Breast epithelium (tissue), 4 donors: Measurements from ENCODE around the gene CCDC9B. TPM values are rescaled to one million over a fixed set of nuclear protein-coding genes. Genes with fewer than 3 reads are reported as not detected.

Experiments used
- DNase-seq, 2 donors: peaks; one replicate each; pipeline ENCODE4 v3.0.0-alpha.2; 2019; ENCODE audit warnings: low spot score in 2 of 2
- H3K27ac ChIP-seq, 2 donors: fragments of 200-600 bp; sonication (generic) in 1 of 2; one replicate each; pipeline ENCODE4 v1.5.1; 2016 to 2019; ENCODE audit warnings: mild to moderate bottlenecking in 1 of 2
- H3K27me3 ChIP-seq, 2 donors: fragments of 200-600 bp; sonication (generic) in 1 of 2; one replicate each; pipeline versions ENCODE4 v1.5.1 to v1.6.0; 2017 to 2019; ENCODE audit warnings: control low read depth in 1 of 2, mild to moderate bottlenecking in 1 of 2
- H3K36me3 ChIP-seq: fragments of 200-600 bp; one replicate; pipeline ENCODE4 v1.5.1; 2019
- H3K4me1 ChIP-seq, 2 donors: fragments of 200-600 bp; sonication (generic); one replicate each; pipeline ENCODE4 v1.5.1; 2016 to 2019; ENCODE audit warnings: control low read depth in 1 of 2
- H3K4me3 ChIP-seq, 3 donors: fragments of 200-600 bp; sonication (generic); 1 replicate in 2 of 3; 2 replicates in 1 of 3; pipeline ENCODE4 v1.5.1; 2016 to 2019; ENCODE audit warnings: mild to moderate bottlenecking in 3 of 3, moderate library complexity in 2 of 3
- H3K9me3 ChIP-seq, 2 donors: fragments of 200-600 bp; sonication (generic) in 1 of 2; one replicate each; pipeline ENCODE4 v1.5.1; 2016 to 2019; ENCODE audit warnings: control low read depth in 1 of 2
- POLR2A ChIP-seq: fragments of 450-650 bp; IDR thresholded peaks from one replicate; pipeline ENCODE4 v1.6.1; 2016; ENCODE audit warnings: antibody characterized with exemption, mild to moderate bottlenecking, moderate library complexity
- POLR2AphosphoS5 ChIP-seq, 3 donors: sonication (generic); formaldehyde crosslinking; IDR thresholded peaks; one replicate each; pipeline ENCODE4 v1.6.1; 2017; ENCODE audit warnings: antibody characterized with exemption in 3 of 3
- intact Hi-C: fragments of 100-400 bp; cut with DNase I; formaldehyde crosslinking; loops from one replicate; pipeline ENCODE4 v1.15.1; 2023; ENCODE audit warnings: low total_unique reads
- total RNA-seq, 3 donors: library from RNA; depleted of rRNA; stranded (reverse); fragments of >200 nt; gene quantifications; one replicate each; pipeline ENCODE4 v1.1.0, GENCODE V29; 2016
- TF ChIP-seq, protein P1 (sequence below), 3 donors: fragments of 450-650 bp; IDR thresholded peaks; one replicate each; pipeline ENCODE4 v1.5.1; 2016 to 2017; ENCODE audit warnings: antibody characterized with exemption in 3 of 3, mild to moderate bottlenecking in 3 of 3, moderate library complexity in 3 of 3

The CCDC9B gene
- total RNA-seq, 3 donors from 2014 or later, result 4.0 to 14.1 (median 9.4) TPM

DNA sequence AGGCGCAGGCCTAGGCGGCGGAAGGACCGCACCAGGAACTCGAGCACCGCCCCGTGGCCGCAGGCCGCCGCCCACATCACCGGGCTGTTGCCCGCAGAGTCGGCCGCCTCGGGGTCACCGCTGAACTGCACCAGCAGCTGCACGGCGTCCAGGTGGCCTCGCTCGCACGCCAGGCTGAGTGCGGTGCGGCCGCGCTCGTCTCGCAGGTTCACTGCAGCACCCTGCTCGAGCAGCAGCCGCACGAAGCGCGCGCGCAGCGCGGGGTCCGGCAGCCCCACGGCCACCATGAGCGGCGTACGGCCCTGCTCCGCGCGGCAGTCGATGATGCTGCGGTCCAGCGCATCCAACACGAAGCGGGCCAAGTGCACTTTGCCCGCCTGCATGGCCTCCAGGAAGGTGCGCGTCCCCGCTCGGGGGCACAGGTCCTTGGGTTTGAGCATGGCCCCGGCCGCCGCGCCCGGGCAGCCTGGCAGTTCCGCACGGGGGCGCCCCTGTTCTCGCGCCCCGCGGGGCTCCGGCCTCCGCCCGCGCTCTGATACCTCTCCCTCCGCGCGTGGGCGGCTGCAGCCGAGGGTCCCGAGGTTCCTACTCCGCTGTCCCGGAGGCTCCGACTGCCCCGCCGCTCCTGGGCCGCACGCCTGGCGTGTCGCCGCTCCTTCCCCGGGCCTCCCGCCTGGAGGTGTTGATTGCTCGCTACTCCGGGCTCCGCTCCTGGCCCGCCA is 58.4 kb downstream of the CCDC9B start:
- peaks cover 17 to 43% of the 10 kb centered on the region in 2 donors for H3K27me3 ChIP-seq
- no peaks in the 10 kb centered on the region for H3K9me3 ChIP-seq
- TF ChIP-seq POLR2A, result no peak
- no peak for TF ChIP-seq POLR2AphosphoS5 (IDR thresholded peaks at IDR 0.05)
- TF ChIP-seq, protein P1, sequence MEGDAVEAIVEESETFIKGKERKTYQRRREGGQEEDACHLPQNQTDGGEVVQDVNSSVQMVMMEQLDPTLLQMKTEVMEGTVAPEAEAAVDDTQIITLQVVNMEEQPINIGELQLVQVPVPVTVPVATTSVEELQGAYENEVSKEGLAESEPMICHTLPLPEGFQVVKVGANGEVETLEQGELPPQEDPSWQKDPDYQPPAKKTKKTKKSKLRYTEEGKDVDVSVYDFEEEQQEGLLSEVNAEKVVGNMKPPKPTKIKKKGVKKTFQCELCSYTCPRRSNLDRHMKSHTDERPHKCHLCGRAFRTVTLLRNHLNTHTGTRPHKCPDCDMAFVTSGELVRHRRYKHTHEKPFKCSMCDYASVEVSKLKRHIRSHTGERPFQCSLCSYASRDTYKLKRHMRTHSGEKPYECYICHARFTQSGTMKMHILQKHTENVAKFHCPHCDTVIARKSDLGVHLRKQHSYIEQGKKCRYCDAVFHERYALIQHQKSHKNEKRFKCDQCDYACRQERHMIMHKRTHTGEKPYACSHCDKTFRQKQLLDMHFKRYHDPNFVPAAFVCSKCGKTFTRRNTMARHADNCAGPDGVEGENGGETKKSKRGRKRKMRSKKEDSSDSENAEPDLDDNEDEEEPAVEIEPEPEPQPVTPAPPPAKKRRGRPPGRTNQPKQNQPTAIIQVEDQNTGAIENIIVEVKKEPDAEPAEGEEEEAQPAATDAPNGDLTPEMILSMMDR (IDR thresholded peaks at IDR 0.05), result no peak
- H3K4me3 ChIP-seq, result peak overlapping the region; percentile 30 to 67 (median 48)
- no peaks in the 10 kb centered on the region for H3K36me3 ChIP-seq
- no peak for DNase-seq
- intact Hi-C loops, result loop anchor here (5.0 kb wide), 1 partner anchor 500 kb away; no protein-coding TSS in a partner anchor
- H3K27ac ChIP-seq, result no peak overlapping the region
- H3K4me1 ChIP-seq, result peaks cover 0 to 16% of the 10 kb centered on the region in 2 donors

DNA sequence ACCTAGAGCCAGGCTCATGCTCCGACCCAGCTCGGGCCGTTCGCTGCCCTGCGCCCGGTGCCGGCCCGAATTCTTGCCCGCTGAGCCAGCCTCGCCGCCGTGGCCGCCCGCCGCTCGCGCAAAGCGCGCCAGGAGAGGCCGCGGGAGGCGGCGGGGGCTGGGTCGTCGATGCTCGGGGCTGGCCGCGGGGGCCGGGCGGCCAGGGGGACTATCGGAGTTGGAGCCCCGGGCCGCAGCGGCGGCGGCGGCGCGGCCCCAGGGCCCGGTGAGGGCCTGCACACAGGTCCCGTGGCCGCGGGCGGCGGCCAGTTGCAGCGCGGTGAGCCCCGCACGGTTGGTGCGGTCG is 59.0 kb downstream of the CCDC9B start:
- peaks cover 17 to 43% of the 10 kb centered on the region in 2 donors for H3K27me3 ChIP-seq
- no peaks in the 10 kb centered on the region for H3K9me3 ChIP-seq
- no peaks in the 10 kb centered on the region for H3K36me3 ChIP-seq
- no peak overlapping the region for H3K27ac ChIP-seq
- intact Hi-C loops, result loop anchor here (5.0 kb wide), 1 partner anchor 501 kb away; no protein-coding TSS in a partner anchor
- no peak for DNase-seq
- no peak for TF ChIP-seq POLR2A
- H3K4me1 ChIP-seq, result peaks cover 0 to 16% of the 10 kb centered on the region in 2 donors
- peak overlapping the region; percentile 30 to 67 (median 48) for H3K4me3 ChIP-seq

Other genes starting within 250 kb of the CCDC9B start
- gene BMF, start 232.1 kb downstream of the CCDC9B start, total RNA-seq, result 10 to 100 TPM in 1 of 3 donors, 1 to 10 TPM in 2; 8.2 to 24.4 (median 9.3) TPM
- gene BUB1B, start 179.9 kb downstream of the CCDC9B start, total RNA-seq, result 1 to 10 TPM in 2 of 3 donors, under 1 TPM in 1; 0.33 to 1.9 (median 1.4) TPM
- gene PAK6, start 101.9 kb downstream of the CCDC9B start, total RNA-seq, result 10 to 100 TPM in 1 of 3 donors, 1 to 10 TPM in 1, under 1 TPM in 1; 0.80 to 11.0 (median 9.5) TPM
- not detected for gene ANKRD63, start 57.9 kb downstream of the CCDC9B start, total RNA-seq
- gene PLCB2, start 33.0 kb downstream of the CCDC9B start, total RNA-seq, result 10 to 100 TPM in 2 of 3 donors, 1 to 10 TPM in 1; 4.3 to 17.9 (median 13.6) TPM
- 10 to 100 TPM in 2 of 3 donors, 1 to 10 TPM in 1; 5.1 to 17.3 (median 12.5) TPM for gene INAFM2, start 17.2 kb downstream of the CCDC9B start, total RNA-seq
- gene PHGR1, start 10.1 kb upstream of the CCDC9B start, total RNA-seq, result 1 to 10 TPM in 2 of 3 donors, not detected in 1; 7.0 to 8.5 TPM
- gene DISP2, start 17.3 kb upstream of the CCDC9B start, total RNA-seq, result under 1 TPM; under 0.01 to 0.88 (median under 0.01) TPM
- gene KNSTRN, start 41.8 kb upstream of the CCDC9B start, total RNA-seq, result 10 to 100 TPM in 2 of 3 donors, 1 to 10 TPM in 1; 9.1 to 19.8 (median 12.1) TPM
- gene IVD, start 64.9 kb upstream of the CCDC9B start, total RNA-seq, result 10 to 100 TPM; 43.8 to 72.7 (median 62.6) TPM
- gene BAHD1, start 100.0 kb upstream of the CCDC9B start, total RNA-seq, result 10 to 100 TPM in 2 of 3 donors, 1 to 10 TPM in 1; 9.9 to 14.6 (median 11.8) TPM
- 10 to 100 TPM in 1 of 3 donors, 1 to 10 TPM in 2; 8.8 to 10.8 (median 9.3) TPM for gene CHST14, start 130.0 kb upstream of the CCDC9B start, total RNA-seq
- gene CCDC32, start 224.1 kb upstream of the CCDC9B start, total RNA-seq, result 10 to 100 TPM; 35.0 to 42.3 (median 36.4) TPM
- 10 to 100 TPM in 1 of 3 donors, 1 to 10 TPM in 2; 5.8 to 12.5 (median 7.2) TPM for gene RPUSD2, start 228.4 kb upstream of the CCDC9B start, total RNA-seq